Psoas muscle (tissue), 8 donors: ENCODE results near the gene FAM107B. TPM values are rescaled to one million over a fixed set of nuclear protein-coding genes. Genes with fewer than 3 reads are reported as not detected.

Source experiments
- ATAC-seq, 4 donors: fragments of 200-7000 bp; cut with Tn5 transposase; one replicate each; pipeline ENCODE4 v1.9.1; 2020; ENCODE audit warnings: moderate library complexity in 3 of 4, mild to moderate bottlenecking in 2 of 4
- DNase-seq, 2 donors: peaks; one replicate each; pipeline ENCODE4 v3.0.0-alpha.2; 2020
- H3K27ac ChIP-seq: fragments of 200-600 bp; one replicate; pipeline ENCODE4 v1.8.0; 2022
- H3K27me3 ChIP-seq, 3 donors: fragments of 200-600 bp in 1 of 3; one replicate each; pipeline versions ENCODE4 v1.6.1 to v1.8.0; 2013 to 2022; ENCODE audit warnings: low read length in 2 of 3, mild to moderate bottlenecking in 2 of 3, moderate library complexity in 1 of 3; ENCODE audit not compliant: insufficient read depth in 3 of 3
- H3K36me3 ChIP-seq, 2 donors: fragments of 200-600 bp in 1 of 2; one replicate each; pipeline versions ENCODE4 v1.6.1 to v1.8.0; 2013 to 2022; ENCODE audit warnings: low read depth in 1 of 2, mild to moderate bottlenecking in 1 of 2, moderate library complexity in 1 of 2; ENCODE audit not compliant: insufficient read depth in 1 of 2
- H3K4me1 ChIP-seq: fragments of 200-600 bp; one replicate; pipeline ENCODE4 v1.8.0; 2022
- H3K4me3 ChIP-seq: fragments of 200-600 bp; one replicate; pipeline ENCODE4 v1.8.0; 2022; ENCODE audit warnings: mild to moderate bottlenecking
- H3K9me3 ChIP-seq: fragments of 200-600 bp; one replicate; pipeline ENCODE4 v1.8.0; 2022
- whole genome bisulfite sequencing, 3 donors: extraction: QIAGEN DNeasy Blood & Tissue Kit; methylation state at CpG; one replicate each; pipeline versions ENCODE4 v1.1.6 to v1.1.7; 2013; 5-methylcytosine and 5-hydroxymethylcytosine counted together
- intact Hi-C, 2 donors: fragments of 100-400 bp; cut with DNase I; formaldehyde crosslinking; loops; one replicate each; pipeline versions ENCODE4 v1.11.0 to v1.14.2; 2022
- polyA plus RNA-seq, 3 donors: library from polyadenylated mRNA; stranded (reverse); fragments of 200-250 nt; gene quantifications; one replicate each; pipeline ENCODE4 v1.2.3, GENCODE V29; 2013
- total RNA-seq, 4 donors: library from RNA; stranded (reverse); fragmentation: NEBNext Ultra II Directional in 2 of 4; extraction: Animal tissue kit (Norgen Biotek cat#: 25700) in 2 of 4; gene quantifications; one replicate each; pipeline versions ENCODE4 v1.2.1 to v1.2.4, GENCODE V29; 2021 to 2023
- TF ChIP-seq, protein P1 (sequence below): fragments of 200-600 bp; IDR thresholded peaks from one replicate; pipeline ENCODE4 v1.8.0; 2022; ENCODE audit warnings: antibody characterized with exemption
- donor health status: healthy with polysubstance abuse.
- donor health status: DM: no; HTN: no; CAD: no; lungs with moderate emphysema.
- donor health status: Bipolar disorder and iron deficiency.
- donor health status: healthy.
- donor health status: DM: yes; HTN: yes; CAD: no.
- donor health status: DM: no; HTN: no; CAD: no.
- donor health status: DM: no; HTN: no; CAD: no.
- donor health status: DM: yes; HTN: yes; CAD: no.

The FAM107B gene
- total and polyA plus RNA-seq, 7 donors = 1.0 to 3.1 (median 1.8) TPM

- Histone ChIP-seq H3K4me1 (peaks cover 3% of the 10 kb centered on the region), H3K9me3 (no peaks in the 10 kb centered on the region), H3K27me3 (no peaks in the 10 kb centered on the region), H3K36me3 (no peaks in the 10 kb centered on the region), H3K27ac (no peak overlapping the region), H3K4me3 (no peak overlapping the region)
- TF ChIP-seq, protein P1, sequence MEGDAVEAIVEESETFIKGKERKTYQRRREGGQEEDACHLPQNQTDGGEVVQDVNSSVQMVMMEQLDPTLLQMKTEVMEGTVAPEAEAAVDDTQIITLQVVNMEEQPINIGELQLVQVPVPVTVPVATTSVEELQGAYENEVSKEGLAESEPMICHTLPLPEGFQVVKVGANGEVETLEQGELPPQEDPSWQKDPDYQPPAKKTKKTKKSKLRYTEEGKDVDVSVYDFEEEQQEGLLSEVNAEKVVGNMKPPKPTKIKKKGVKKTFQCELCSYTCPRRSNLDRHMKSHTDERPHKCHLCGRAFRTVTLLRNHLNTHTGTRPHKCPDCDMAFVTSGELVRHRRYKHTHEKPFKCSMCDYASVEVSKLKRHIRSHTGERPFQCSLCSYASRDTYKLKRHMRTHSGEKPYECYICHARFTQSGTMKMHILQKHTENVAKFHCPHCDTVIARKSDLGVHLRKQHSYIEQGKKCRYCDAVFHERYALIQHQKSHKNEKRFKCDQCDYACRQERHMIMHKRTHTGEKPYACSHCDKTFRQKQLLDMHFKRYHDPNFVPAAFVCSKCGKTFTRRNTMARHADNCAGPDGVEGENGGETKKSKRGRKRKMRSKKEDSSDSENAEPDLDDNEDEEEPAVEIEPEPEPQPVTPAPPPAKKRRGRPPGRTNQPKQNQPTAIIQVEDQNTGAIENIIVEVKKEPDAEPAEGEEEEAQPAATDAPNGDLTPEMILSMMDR = no peak
- WGBS, 3 donors = 93 to 97% (median 95%) methylated on average over 11 of the region's 11 CpGs
- intact Hi-C loops = no loop called here
- ATAC-seq (no peak), DNase-seq (no peak)
Measured at GRCh38 chr10:14598809-14599764, 175.6 kb downstream of the FAM107B start.

DNA sequence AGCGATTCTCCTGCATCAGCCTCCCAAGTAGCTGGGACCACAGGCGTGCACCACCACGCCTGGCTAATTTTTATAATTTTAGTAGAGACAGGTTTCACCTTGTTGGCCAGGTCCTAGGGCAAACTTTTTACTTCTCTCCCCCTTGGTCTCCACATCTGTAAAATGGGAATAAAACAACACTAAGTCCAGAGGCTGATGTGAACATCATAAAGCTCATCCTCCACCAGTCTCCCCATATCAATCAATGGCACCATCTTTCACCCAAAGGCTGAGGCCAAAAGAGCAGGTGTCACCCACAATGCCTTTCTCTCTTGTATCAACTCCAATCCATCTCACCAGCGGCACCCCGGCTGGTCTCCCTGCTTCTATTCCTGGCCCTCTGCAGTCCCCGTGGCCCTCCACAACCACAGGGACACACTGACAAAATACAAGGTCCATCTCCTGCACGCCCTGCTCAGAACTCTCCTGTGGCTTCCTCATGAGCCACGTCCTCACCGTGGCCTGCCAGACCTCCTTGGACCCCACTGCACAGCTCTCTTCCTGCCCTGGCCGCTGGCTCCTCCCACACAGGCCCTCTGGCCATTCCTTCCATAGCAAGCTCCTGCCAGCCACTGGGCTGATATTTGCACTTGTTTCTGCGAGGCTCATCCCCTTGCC is 179.0 kb downstream of the FAM107B start:
- intact Hi-C loops = no loop called here
- TF ChIP-seq, protein P1 = no peak
- no peaks in the 10 kb centered on the region for H3K36me3 ChIP-seq
- DNase-seq = no peak
- 90 to 94% (median 90%) methylated on average over 11 of the region's 11 CpGs for WGBS, 3 donors
- H3K4me3 ChIP-seq = no peak overlapping the region
- no peak for ATAC-seq
- H3K27me3 ChIP-seq = no peaks in the 10 kb centered on the region
- no peak overlapping the region for H3K27ac ChIP-seq
- H3K9me3 ChIP-seq = no peaks in the 10 kb centered on the region
- no peaks in the 10 kb centered on the region for H3K4me1 ChIP-seq

DNA sequence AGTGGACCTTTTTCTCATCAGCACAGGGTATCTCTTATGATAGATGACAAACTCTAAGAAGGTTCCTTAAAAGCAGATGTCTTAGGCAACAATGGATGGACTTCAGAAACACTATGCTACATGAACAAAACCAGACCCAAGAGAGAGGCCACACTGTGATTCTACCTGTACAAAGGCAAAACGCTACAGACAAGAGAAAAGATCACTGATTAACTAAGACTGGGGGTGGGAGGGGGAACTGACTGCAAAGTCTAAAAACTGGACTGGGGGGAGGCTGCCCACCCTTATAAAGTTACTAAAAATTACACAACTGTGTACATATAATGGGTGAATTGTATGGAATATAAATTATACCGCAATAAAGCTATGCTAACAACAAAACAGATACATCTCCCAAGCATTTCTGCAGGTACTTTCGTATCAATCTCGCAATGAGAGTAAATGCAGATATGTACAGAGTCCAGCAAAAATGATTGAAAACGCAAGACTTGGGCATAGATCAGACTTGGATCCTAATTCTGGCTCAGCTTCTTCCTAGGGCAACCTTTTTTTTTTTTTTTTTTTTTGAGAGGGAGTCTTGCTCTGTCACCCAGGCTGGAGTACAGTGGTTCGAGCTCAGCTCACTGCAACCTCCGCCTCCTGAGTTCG is 179.7 kb downstream of the FAM107B start:
- Histone ChIP-seq H3K36me3 (no peaks in the 10 kb centered on the region), H3K4me3 (no peak overlapping the region), H3K27ac (no peak overlapping the region), H3K9me3 (no peaks in the 10 kb centered on the region), H3K27me3 (no peaks in the 10 kb centered on the region), H3K4me1 (no peaks in the 10 kb centered on the region)
- DNase-seq = no peak
- TF ChIP-seq, protein P1 = no peak
- 92 to 98% (median 96%) methylated on average over 8 of the region's 8 CpGs for WGBS, 3 donors
- intact Hi-C loops = no loop called here
- ATAC-seq = no peak

DNA sequence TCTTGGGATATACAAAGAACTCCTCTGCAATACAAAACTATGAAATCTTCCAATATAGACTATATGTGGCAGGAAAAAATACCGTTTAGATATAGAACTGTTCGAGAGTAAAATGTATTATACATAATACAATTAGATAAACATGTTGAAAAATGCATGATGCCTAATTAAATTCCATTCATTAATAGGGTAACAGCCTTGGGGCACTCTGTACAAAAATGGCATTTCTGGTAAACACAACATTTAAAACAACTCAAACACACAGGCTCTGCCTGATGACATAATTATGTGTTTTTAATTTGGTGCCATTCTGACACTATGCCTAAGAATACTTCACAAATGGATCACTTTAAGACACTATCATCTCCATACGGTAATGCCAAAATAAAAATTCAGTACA is 180.9 kb downstream of the FAM107B start:
- Histone ChIP-seq H3K4me3 (no peak overlapping the region), H3K36me3 (no peaks in the 10 kb centered on the region), H3K27me3 (no peaks in the 10 kb centered on the region), H3K4me1 (no peaks in the 10 kb centered on the region), H3K9me3 (no peaks in the 10 kb centered on the region), H3K27ac (no peak overlapping the region)
- DNase-seq = no peak
- TF ChIP-seq, protein P1 = no peak
- intact Hi-C loops = no loop called here
- ATAC-seq = no peak
- 89 to 94% (median 90%) methylated on average over 3 of the region's 3 CpGs for WGBS, 3 donors
